ENCODE results near the gene TRIM63. TPM values are rescaled to one million over a fixed set of nuclear protein-coding genes. Genes with fewer than 3 reads are reported as not detected.

TRIM63 gene
- total RNA-seq, 3 donors from 2014 or later (not counting 1 experiment from before 2014, with no cell fraction given) = not detected

GRCh38 chr1:26079960-26080814 is 12.8 kb upstream of the TRIM63 start:
- no peak for ATAC-seq
- no peak for DNase-seq
- H3K9me3 ChIP-seq (ENCODE audit: control insufficient read depth, insufficient read depth, low read length) = no peaks in the 10 kb centered on the region
- Mint-ChIP-seq H3K4me1 (no peaks in the 10 kb centered on the region), H3K27me3 (ENCODE audit: low read depth in 2 of 2) (peaks cover 14 to 26% of the 10 kb centered on the region in 2 donors), H3K4me3 (no peak overlapping the region), H3K9me3 (no peaks in the 10 kb centered on the region), H3K27ac (no peak overlapping the region), H3K36me3 (no peaks in the 10 kb centered on the region)
- no peaks in the 10 kb centered on the region for H3K27me3 ChIP-seq (ENCODE audit: control insufficient read depth, insufficient read depth, low read length)
- H3K4me3 ChIP-seq (ENCODE audit: low read length) = no peak overlapping the region
- no peak overlapping the region for H3K27ac ChIP-seq (ENCODE audit: low read length)
- intact Hi-C loops (cut with micrococcal nuclease) = no loop called here
- WGBS (ENCODE audit: insufficient coverage) = 75% methylated on average over 5 of the region's 9 CpGs
- no peaks in the 10 kb centered on the region for H3K36me3 ChIP-seq (ENCODE audit: control insufficient read depth, insufficient read depth, low read length)
- no peaks in the 10 kb centered on the region for H3K4me1 ChIP-seq (ENCODE audit: control insufficient read depth, insufficient read depth, low read length)
- TF ChIP-seq CTCF (IDR thresholded peaks at IDR 0.05) = no peak

- Histone ChIP-seq H3K36me3 (ENCODE audit: control insufficient read depth, insufficient read depth, low read length) (no peaks in the 10 kb centered on the region), H3K27me3 (ENCODE audit: control insufficient read depth, insufficient read depth, low read length) (no peaks in the 10 kb centered on the region), H3K9me3 (ENCODE audit: control insufficient read depth, insufficient read depth, low read length) (no peaks in the 10 kb centered on the region), H3K4me1 (ENCODE audit: control insufficient read depth, insufficient read depth, low read length) (no peaks in the 10 kb centered on the region), H3K27ac (ENCODE audit: low read length) (no peak overlapping the region), H3K4me3 (ENCODE audit: low read length) (no peak overlapping the region)
- Mint-ChIP-seq H3K36me3 (no peaks in the 10 kb centered on the region), H3K4me3 (no peak overlapping the region), H3K9me3 (no peaks in the 10 kb centered on the region), H3K27ac (no peak overlapping the region), H3K4me1 (no peaks in the 10 kb centered on the region), H3K27me3 (ENCODE audit: low read depth in 2 of 2) (peaks cover 12 to 23% of the 10 kb centered on the region in 2 donors)
- ATAC-seq (no peak), DNase-seq (no peak)
- WGBS (ENCODE audit: insufficient coverage) = 83% methylated on average over 7 of the region's 7 CpGs
- TF ChIP-seq CTCF (IDR thresholded peaks at IDR 0.05) = no peak
- intact Hi-C loops (cut with micrococcal nuclease) = no loop called here
Observed at GRCh38 chr1:26079178-26079563, 11.7 kb upstream of the TRIM63 start.

DNA sequence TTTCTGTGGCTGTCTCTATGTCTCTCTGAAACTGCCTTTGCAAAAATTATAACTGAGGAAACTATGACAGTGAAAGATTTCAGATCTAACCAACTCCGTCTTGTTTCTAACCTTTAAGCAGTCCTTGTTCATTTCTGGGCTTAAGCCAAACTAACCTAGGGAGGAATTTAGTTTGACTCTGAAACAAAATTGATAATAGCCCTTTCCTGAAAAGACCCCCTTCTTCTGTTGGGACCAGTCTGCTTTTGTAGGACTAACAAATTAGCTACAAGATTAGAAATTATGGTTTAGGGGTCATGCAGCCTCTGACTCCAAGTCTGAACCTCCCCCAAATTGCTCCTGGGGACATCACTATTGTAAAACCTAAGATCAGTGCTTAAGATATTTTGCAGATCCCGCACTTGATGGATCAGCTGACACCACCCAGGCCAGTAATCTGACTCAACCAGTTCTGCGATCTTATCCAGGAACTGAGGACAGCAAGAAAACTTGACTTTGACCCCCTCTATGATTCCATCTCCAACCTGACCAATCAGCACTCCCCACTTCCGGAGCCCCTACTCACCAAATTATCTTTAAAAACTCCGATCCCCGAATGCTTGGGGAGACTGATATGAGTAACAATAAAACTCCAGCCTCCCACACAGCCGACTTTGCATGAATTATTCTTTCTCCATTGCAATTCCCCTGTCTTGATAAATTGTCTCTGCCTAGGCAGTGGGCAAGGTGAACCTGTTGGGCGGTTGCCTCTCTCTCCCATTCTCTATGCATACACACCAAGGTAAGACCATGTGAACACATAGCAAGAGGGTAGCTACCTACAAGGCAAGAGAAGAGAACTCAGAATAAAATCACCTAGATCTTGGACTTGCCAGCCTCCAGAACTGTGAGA is 11.1 kb upstream of the TRIM63 start:
- H3K36me3 Mint-ChIP-seq = no peaks in the 10 kb centered on the region
- no peaks in the 10 kb centered on the region for H3K9me3 Mint-ChIP-seq
- no peaks in the 10 kb centered on the region for H3K4me1 Mint-ChIP-seq
- no peaks in the 10 kb centered on the region for H3K36me3 ChIP-seq (ENCODE audit: control insufficient read depth, insufficient read depth, low read length)
- ATAC-seq (no peak), DNase-seq (no peak)
- H3K27me3 ChIP-seq (ENCODE audit: control insufficient read depth, insufficient read depth, low read length) = no peaks in the 10 kb centered on the region
- H3K27ac ChIP-seq (ENCODE audit: low read length) = no peak overlapping the region
- peaks cover 10 to 23% of the 10 kb centered on the region in 2 donors for H3K27me3 Mint-ChIP-seq (ENCODE audit: low read depth in 2 of 2)
- WGBS (ENCODE audit: insufficient coverage) = 91% methylated on average over 8 of the region's 8 CpGs
- TF ChIP-seq CTCF (IDR thresholded peaks at IDR 0.05) = no peak
- no peaks in the 10 kb centered on the region for H3K9me3 ChIP-seq (ENCODE audit: control insufficient read depth, insufficient read depth, low read length)
- H3K4me1 ChIP-seq (ENCODE audit: control insufficient read depth, insufficient read depth, low read length) = no peaks in the 10 kb centered on the region
- no peak overlapping the region for H3K4me3 Mint-ChIP-seq
- no peak overlapping the region for H3K27ac Mint-ChIP-seq
- H3K4me3 ChIP-seq (ENCODE audit: low read length) = no peak overlapping the region
- intact Hi-C loops (cut with micrococcal nuclease) = no loop called here
